HG03558 (cell line): ENCODE results near the gene GIMAP6.
"Not testable (repeated sequence)": the region's sequence is repeated elsewhere in the genome, so short reads cannot be mapped to it uniquely, and the experiment has no call there.

Source experiments
- ATAC-seq: cut with Tn5 transposase; IDR thresholded peaks from one replicate; pipeline ENCODE4 v1.9.1; 2021; ENCODE audit warnings: moderate number of reproducible peaks; ENCODE audit not compliant: unreplicated experiment; ENCODE audit errors: extremely low read depth

GIMAP6 gene

DNA sequence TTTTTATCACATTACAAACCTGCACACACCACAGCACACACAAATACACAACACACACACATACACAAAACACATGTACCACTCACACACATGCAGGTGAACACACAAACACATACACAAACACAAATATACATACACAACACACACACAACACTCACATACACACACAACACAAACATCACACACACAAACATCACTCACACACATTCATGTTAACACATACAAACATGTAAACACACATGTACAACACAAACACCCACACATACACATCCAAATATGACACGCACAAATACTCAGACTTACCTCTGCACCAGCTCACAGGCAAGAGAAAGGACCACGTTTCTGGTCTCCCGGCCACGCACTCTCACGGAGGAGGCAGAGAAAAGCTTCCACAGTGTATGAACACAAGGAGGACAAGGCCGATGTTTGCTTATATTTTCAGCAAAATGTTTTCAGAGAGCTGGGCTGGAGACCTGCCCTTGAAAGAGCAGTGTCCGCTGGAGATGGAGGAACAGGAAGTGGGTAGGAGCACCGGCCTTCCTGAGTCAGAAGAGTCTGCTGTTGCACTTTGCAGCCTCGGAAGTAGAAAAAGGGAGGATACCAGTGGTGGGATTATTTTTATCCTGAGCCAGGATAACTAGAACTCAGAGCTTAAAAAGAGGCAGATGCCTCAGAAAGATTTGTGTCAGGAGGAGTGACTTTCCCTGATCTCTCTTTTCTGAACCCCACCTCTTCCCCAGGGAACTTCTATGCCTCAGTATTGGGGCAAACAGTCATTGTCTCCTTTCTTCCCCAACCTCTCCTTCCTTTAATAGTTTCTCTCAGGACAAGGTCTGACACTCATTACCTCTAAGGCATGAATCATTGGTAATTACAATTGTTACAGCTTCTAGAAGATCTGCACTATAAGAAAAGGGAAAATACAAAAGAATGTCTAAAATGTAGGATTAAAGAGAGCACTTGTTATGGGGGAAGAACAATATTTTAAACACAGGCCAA is at the start of gene GIMAP6:
TSS of gene GIMAP6 (minus strand) at position 520 of the 999 bp plus-strand sequence. CDS start 2,243 bp downstream, outside the sequence.
- peak; percentile 47 for ATAC-seq

DNA sequence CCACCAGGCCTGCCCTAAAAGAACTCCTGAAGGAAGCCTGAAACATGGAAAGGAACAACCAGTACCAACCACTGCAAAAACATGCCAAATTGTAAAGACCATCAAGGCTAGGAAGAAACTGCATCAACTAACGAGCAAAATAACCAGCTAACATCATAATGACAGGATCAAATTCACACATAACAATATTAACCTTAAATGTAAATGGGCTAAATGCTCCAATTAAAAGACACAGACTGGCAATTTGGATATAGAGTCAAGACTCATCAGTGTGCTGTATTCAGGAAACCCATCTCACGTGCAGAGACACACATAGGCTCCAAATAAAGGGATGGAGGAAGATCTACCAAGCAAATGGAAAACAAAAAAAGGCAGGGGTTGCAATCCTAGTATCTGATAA is 48.2 kb upstream of the GIMAP6 start:
- not testable (repeated sequence) for ATAC-seq

DNA sequence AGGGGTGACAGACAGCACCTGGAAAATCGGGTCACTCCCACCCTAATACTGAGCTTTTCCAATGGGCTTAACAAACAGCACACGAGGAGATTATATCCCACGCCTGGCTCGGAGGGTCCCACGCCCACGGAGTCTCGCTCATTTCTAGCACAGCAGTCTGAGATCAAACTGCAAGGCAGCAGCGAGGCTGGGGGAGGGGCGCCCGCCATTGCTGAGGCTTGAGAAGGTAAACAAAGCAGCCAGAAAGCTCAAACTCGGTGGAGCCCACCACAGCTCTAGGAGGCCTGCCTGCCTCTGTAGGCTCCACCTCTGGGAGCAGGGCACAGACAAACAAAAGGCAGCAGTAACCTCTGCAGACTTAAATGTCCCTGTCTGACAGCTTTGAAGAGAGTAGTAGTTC is 46.4 kb upstream of the GIMAP6 start:
- ATAC-seq = not testable (repeated sequence)

DNA sequence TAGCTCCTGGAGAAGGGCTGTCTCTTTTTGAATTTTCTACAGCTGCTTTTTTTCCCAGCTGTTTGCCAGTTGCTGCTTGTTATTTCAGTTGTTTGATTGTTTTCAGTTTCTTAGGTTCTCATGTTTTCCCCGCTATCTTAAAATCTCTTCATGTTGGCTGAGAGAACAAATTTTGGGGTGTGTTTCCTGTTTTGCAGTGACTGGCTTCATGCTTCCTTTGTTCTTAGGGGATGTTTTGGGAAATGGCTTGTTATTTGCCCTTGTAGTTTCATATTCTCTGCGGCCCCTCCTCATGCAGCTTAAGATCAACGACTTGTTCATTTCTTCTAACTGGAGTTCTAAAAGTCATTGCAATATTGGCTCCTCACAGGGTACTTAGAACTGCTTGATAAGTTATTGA is 44.7 kb upstream of the GIMAP6 start:
- not testable (repeated sequence) for ATAC-seq

DNA sequence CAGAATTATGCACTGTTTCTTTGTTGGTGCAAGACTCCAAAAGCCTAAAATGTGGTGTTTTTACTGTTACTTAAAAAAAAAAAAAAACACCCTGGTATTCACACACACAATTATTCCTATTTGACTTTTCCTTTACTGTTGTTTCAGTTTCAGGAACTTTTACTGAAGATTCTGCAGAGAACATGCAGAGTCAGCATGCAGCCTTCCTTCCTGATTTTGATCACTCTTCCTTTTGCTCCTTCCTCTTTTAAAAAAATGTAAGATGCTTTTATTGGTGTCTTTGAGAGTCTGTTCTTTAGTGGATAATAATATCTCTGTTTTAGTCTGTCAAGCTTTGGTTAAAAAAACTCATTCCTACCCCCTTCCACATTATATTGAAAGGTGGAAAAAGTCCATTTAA is 44.1 kb upstream of the GIMAP6 start:
- not testable (repeated sequence) for ATAC-seq

DNA sequence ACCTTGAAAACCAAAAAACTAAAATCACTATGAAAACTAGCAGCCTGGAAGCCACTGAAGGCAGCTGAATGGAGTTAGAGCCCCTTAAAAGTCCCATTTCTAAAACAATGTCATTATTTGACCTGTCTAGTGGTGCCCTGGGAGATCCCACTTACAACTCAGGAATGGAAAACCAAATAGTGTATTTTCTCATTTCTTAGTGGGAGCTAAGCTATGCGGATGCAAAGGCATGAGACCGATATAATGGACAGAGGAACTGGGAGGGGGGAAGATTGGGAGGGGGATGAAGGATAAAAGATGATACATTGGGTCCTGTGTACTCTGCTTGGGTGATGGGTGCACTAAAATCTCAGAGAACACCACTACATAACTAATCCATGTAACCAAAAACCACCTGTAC is 43.5 kb upstream of the GIMAP6 start:
- ATAC-seq = no peak

DNA sequence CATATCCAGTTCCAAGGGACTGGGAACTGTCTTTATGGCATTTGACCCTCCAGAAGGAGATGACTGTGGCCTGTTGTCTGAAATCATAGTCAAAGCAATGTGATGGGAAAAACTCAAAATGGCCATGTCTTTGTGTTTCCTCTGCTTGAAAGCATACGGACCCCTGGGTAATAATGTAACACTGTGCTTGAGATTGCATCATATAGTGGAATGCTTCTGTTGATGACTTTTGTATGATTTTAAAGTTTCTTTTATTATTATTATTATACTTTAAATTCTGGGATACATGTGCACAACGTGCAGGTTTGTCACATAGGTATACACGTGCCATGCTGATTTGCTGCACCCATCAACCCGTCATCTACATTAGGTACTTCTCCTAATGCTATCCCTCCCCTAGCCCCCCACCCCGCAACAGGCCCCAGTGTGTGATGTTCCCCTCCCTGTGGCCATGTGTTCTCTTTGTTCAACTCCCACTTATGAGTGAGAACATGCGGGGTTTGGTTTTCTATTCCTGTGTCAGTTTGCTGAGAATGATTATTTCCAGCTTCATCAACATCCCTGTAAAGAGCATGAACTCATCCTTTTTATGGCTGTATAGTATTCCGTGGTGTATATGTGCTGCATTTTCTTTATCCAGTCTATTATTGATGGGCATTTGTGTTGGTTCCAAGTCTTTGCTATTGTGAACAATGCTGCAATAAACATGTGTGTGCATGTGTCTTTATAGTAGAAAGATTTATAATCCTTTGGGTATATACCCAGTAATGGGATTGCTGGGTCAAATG is 39.8 kb upstream of the GIMAP6 start:
- not testable (repeated sequence) for ATAC-seq

DNA sequence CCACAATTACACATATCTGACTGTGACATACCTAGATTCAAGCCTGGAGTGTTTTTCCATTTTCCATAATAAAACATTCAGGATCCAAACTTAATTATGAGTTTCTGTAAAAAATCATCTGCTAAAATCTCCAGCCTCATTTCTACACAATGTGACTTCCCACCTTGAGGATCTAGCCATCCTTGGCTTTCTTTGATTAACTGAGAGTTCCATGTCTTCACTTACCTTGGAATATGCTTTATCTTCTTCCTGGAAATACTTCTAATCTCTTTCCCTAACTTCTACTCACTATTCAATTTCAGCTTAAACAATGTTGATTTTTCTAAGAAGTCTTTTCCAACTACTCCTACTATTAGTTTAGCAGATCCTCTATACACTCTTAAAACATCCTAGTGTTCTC is 36.8 kb upstream of the GIMAP6 start:
- no peak for ATAC-seq

DNA sequence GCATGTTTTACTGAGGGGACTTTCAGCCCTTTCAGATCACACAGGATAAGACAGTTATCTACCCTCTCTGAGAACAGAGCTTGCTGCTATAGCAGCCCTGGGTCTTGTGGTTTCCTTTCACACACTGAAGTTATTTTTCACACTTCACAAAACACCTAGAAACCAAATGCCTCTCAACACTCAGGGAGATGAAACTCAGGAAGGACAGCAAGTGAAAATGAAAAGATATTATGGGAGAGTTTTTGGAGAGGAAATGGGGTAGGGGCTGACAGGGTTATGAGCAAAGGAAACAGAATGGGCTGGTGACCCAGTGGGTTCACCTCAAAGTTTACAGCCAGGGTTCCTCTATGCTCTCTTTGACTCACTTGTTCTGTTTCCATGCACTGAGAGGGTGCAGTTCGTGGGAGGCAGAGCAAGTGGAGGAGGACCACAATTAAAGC is 36.3 kb upstream of the GIMAP6 start:
- peak; percentile 63 for ATAC-seq

DNA sequence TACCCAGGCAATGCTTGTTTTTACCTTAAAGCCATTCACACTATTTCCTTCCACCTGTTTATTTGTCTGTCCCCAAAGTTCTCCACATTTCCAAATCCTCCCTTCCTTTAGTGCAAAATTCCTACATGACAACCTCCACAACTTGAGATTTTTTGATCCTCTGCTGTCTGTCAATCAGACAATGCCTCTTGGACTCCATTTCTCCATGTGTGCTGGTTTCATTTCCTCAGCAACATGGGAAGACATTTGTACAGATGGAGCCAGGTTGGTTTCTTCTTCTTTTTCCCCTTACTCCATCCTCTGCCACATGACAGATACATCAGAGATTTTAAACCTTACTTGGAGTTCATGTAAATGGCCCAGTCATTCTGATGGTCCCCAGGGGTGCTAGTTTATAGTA is 34.2 kb upstream of the GIMAP6 start:
- no peak for ATAC-seq

DNA sequence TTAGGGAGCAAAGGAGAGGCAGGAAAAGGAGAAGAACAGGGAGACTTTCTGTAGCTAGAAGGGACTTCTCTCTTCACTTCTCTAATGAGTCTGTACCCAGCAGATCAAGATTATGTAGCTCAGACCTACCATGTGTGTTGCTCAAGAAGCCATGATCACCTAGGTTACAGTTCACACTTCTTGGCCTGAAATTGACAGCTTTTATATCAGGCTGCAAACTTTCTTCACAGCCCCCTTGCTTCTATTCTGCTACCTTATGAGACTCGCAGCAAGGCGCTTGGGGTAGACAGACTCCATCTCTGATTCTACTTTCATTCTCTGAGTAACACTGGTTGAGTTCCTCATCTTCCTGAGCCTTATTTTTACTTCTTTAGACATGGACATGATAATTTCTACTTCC is 33.7 kb upstream of the GIMAP6 start:
- ATAC-seq = no peak

DNA sequence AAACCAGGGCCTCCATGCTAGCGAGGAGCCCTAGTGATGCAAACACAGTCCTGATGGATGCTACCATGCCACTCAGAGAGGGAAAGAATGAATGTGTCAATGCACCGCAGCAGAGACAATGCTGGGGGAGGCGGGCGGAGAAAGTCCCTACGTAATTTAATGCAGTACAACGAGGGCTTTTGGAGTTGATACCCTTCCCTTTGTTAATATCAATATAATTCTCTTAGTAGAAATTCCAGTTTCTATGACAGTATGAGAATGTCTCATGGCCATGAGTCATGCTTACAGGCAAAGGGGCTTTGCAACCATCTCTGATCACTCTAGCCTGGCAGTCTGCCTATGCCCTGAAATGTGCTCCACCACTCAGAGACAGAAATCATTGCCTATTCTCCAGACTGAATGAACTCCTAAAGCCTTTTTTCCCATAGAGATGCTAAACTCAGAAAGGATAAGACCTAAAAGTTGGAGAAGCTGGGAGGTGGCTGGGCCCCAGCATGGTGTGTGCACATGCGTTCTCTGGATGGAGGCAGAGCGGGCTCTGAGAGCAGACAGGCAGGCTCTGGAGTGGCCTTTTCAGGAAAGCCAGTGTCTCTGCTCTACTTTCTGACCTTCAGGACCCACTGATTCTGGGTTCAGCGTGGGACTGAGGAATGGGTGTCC is 33.0 kb upstream of the GIMAP6 start:
- no peak for ATAC-seq

DNA sequence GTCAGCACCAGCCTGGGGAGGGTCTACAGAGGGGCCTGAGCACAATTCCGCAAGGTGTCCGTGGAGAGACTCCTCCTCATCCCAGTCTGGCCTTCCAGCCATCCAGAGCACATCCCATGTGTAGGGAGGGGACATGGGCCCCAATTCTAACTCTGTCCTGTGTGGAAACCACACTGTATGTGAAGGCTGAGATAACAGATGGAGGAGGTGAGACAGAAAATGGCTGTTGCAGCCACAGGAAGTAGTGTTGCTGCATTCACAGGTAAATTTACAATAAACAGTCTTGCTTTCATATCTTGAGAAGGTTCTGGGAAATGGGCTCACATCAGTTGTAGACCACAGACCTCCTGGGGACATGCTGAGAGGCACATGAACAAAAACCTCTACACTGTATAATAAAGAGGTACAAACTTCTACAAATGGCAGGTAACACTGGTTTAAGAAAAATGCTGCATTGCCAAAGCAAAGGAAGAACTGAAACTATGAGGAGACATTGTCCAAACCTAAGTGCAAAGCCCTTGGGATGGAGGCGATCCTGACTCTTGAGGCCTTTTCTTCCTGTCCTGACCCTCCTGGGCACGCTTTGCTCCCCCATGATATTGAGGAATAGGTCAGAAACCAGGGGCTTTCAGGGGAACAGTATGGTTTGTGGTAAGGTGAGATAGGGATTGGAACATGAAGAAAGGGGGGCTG is 31.8 kb upstream of the GIMAP6 start:
- no peak for ATAC-seq

DNA sequence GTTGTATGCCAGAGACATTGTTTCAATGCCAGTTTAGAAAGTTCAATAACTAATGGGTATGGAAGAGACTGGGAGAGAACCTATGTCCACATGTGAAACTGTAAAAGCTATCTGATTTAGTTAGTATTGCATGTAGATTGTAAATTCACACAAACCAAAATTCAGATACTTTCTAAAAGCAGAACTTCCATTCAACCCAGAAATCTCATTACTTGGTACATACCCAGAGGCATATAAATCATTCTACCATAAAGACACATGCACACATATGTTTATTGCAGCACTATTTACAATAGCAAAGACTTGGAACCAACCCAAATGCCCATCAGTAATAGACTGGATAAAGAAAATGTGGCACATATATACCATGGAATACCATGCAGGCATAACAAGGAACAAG is 30.6 kb upstream of the GIMAP6 start:
- not testable (repeated sequence) for ATAC-seq

DNA sequence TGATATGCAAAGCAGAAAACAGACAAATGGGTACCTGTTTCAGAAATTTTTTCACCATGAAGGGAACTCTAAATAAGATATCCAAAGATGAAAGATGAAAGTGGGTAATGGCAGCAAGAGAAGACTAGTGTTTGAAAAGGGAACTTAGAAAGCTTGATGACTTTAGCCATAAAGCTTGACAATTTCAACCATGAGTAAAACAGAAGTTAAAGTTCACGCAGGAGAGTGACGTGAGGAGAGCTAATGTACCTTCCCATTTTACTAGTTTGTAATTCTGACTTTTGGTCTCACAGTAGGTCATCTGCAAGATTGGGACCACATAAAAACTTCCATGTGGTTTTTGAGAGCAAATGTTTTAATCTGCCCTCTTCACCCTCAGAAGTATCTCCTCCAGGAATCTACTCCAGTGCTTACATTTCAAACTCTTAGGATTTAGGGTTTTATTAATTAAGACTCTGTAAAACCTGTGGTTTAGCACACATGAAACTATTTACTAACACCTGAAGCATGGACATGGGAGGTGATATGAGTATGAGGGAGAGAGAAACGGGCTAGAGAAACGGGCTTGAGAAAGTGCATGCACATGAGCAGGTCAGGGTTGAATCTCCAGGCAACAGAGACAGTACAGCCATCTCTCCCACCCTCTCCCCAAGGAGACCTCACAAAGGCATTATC is 28.9 kb upstream of the GIMAP6 start:
- ATAC-seq = no peak

DNA sequence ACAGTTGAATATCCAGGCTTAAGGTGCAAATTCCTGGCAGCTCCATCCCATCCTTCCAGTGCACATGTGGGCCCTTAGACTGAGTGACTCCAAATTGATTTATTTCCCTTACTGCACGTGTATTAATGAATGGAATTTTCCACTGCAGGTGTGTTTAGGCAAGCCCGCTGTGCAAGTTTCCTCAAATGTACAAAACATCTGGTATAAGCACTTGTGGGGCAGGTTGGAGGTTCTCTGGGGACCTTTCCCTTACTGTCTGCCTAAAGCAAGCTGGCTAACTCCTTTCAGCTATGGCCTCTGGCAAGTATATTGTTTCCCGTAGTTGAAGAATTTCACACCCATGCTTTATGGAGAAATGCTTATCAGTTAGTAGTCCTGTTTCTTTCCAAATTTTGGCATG is 25.3 kb upstream of the GIMAP6 start:
- ATAC-seq = no peak

DNA sequence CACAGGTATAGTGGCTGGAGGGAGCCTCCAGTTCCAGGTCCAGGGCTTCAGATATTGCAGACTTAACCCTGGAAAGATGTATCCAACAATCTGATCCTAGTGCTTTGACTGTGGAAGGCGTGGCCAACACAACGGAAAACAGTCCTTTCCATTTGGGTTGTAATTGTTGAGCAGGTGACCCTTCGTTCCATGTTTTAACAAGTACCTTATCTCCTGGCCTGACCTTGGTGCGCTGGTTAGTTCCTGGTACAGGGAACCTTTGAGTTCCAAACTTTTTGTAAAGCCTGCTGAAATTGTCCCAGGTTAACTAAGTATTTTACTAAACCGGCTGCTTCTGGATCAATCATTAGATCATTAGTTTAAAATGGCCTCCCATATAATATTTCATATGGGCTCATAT is 23.9 kb upstream of the GIMAP6 start:
- ATAC-seq = no peak

DNA sequence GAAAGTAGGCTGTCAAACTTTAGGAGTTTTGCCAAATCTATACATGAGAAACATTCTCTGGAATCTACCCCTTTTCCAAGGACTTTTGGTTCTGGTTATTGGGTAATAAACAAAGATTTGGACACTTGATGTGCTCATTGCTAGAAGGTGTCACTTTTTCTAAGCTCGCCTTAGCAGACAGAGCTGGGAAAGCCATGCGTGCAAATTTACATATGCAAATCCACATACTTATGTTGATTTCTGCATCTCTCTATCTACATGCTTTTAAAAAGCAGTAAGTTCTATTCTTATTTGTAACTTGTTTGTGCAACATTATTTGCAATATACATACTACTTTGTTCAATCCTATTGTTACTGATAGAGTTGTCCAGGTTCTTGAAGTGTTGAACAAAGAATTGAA is 22.5 kb upstream of the GIMAP6 start:
- ATAC-seq = no peak

DNA sequence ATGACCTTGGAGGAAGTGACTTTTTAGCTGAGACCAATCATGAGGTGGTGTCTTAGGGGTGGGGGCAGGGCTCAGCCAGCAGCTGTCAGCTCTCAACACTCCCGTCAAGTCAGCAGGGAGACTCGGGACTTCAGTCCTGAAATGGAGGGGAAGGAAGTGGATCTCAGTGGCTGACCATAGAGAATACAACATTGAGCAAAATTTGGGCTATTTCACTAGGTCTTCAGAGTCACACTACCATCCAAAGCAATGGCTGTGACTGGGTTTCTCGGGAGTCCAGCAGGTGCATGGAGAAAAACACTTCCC is 16.8 kb upstream of the GIMAP6 start:
- ATAC-seq = no peak
